HG03045 (cell line): ENCODE data around the gene PTMA.
"Not testable (repeated sequence)": the region's sequence is repeated elsewhere in the genome, so short reads cannot be mapped to it uniquely, and the experiment has no call there.

Experiments used
- ATAC-seq: cut with Tn5 transposase; IDR thresholded peaks from one replicate; pipeline ENCODE4 v1.9.1; 2021; ENCODE audit warnings: mild to moderate bottlenecking, moderate library complexity; ENCODE audit not compliant: unreplicated experiment

The PTMA gene

DNA sequence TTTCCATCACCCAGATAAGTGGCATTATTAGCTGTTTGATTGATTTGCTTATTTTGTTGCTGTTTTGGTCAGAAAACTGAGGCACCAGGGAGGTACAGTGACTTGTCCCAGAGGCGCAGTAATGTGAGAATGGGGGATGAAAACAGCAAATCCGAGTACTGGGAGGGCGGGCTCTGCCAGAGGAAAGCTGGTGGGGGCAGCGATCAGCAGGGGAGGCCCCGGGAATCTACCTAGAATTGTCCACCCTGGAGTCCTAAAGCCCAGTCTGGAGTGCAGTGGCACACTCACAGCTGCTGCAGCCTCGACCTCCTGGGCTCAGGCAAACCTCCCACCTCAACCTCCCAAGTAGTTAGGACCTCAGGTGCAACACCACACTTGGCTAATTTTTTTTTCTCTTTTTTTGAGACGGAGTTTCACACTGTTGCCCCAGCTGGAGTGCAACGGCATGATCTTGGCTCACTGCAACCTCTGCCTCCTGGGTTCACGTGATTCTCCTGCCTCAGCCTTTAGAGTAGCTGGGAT is 17.0 kb upstream of the PTMA start:
- ATAC-seq = no peak

- ATAC-seq = no peak
Measured at GRCh38 chr2:231692847-231693246, 15.5 kb upstream of the PTMA start.

DNA sequence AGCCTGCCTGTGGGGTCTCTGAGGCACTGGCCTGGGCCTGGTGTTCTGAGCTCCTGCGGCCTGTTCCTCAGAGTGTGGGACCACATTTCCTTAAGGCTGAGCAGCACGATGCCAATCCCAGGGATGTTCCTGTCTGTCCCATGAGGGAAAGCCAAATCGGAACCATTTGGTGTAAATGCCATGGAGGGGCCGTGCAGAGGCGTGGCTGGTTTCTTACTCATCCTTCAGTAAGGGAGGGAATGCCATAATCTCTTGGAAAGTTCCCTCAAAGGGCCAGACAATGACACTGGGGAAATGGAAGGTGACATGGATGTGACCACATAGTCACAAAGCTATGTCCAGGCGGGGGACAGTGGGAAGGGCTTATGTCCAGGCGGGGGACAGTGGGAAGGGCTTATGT is 14.4 kb upstream of the PTMA start:
- ATAC-seq = no peak

DNA sequence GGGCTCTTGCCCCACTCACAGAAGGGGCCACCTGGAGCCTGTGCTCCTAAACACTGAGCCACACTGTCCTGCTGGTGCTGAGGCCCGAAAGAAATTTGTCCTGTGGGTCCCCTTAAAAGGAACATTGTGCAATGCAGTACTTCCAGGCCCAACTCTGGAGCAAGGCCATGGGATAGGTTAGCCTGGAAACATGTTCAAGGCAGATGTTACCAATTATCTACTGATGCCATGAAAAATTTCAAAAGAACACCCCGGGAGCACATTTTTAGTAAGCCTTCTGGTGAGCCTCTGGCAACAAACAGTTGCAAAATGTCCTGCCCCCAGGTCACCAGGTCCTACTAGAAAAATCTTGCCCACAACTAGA is 12.3 kb upstream of the PTMA start:
- no peak for ATAC-seq

DNA sequence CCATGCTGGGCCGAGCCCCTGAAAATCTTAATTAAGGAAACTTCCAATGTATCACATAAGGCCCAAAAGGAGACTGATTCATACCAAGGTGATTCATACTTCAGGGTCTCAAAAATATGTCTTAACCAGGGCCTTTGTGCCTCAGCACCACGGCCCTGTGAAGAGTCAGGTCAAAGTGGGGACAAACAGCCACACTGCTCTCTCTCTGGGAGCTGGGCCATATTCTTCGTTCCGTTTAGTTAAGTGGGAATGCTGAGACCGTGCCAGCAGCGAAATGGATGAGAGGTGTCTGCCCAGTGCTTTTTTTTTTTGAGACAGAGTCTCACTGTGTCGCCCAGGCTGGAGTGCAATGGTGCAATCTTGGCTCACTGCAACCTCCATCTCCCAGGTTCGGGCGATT is 9.3 kb upstream of the PTMA start:
- ATAC-seq = no peak

DNA sequence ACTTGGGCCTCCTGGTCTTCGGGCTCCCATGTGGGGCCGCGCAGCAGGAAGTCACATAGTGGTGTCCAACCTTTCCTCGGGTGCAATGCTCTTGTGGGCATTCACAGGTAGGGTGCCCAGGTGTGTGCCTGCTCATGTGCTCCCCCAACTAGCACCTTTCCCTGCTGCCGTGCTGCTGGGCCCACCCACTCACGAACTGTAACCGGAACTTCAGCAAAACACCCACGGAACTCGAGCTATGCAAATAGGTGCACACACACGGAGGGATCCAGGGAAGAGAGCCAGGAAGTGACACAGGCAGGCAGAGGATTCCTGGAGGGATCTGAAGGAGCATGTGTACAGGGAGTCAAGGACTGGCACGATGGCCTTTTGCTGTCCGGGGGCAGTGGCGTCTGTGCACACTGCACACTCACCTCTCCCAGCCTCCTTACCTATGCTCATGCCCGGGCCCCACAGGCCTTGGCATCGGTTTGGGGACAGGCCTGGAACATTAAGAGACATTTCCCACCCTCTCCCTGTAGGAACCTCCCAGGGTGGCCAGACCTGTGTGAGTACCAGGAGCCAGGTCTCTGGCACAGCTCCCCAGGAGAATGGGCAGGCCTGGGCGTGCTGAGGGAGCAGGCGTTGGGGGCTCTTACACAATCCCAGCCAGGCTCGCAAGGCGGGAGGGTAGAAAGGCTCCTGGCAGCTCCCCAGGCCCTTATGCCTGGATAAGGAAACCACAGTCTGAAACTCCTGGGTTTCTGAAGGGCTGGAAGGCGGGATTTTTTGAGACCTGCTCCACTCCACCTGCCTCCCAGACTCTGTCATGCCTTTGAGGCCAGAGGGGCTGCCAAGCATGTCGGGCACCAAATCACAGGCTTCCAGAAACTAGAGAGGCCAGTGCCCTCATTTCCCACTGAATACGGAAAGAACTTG is 6.6 kb upstream of the PTMA start:
- no peak for ATAC-seq

- no peak for ATAC-seq
Measured at GRCh38 chr2:231704017-231704416, 4.3 kb upstream of the PTMA start.

GRCh38 chr2:231706731-231707624 is 1.3 kb upstream of the PTMA start:
- ATAC-seq = peak; percentile 42

- no peak for ATAC-seq
Measured at GRCh38 chr2:231707625-231707926, 749 bp upstream of the PTMA start.

GRCh38 chr2:231708773-231709635 is 679 bp downstream of the PTMA start:
- no peak for ATAC-seq

DNA sequence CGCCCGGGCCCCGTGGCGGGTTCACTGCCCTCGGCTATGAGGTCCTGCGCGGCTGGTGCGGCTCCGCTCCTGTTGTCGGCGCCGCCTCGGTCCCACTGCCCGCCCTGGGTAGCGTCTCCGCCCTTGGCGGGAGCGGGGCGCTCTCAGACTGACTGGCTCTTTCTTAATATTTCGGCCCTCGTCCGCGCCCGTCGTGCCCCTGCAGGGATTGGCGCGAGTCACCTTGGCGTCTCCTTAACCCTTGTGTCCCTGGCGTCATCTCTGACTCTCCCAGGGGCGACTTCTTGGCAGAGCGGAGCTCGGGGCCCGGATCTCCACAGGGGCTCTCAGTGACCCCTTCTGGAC is 1.3 kb downstream of the PTMA start:
- no peak for ATAC-seq

DNA sequence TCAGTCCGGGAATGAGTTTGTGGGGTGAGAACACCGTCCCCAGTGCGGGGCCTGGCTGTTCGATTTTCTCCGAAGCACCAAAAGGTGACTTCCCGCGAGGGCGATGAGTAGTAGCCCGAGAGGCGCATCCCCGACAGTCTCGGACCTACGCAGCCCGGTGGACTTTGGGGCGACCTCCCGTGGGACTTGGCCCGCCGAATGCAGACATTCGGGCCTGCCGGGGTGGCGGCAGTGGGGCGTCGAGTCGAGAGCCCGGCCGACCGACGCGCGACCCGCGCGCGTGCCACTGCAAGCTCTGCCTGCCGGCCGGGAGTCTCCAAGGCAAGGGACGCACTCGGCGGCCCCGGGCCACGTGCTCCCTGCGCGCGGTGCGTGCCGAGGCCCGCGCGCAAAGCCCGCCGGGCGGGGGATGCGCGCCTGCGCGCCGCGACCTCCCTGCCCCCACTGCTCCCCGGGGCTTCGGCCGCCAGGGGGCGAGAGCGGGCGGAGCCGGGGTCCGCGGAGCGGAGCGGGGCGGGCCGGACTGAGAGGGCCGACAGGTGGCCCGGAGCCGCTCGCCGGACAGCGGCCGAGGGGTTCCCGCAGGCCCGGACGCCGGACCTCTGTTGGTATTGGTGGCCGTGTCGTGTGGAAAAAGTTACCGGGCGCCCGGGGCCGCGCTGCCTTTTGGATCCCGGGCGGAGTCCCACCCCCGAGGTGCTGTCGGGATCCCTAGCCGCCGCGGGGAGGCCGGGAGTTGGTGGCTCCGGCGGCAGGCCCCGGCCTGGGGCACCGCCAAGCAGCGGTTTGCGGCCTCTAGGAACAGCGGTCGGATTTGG is 1.9 kb downstream of the PTMA start:
- ATAC-seq = peak; percentile 20

- ATAC-seq = no peak
Measured at GRCh38 chr2:231710799-231711676, 2.7 kb downstream of the PTMA start.

DNA sequence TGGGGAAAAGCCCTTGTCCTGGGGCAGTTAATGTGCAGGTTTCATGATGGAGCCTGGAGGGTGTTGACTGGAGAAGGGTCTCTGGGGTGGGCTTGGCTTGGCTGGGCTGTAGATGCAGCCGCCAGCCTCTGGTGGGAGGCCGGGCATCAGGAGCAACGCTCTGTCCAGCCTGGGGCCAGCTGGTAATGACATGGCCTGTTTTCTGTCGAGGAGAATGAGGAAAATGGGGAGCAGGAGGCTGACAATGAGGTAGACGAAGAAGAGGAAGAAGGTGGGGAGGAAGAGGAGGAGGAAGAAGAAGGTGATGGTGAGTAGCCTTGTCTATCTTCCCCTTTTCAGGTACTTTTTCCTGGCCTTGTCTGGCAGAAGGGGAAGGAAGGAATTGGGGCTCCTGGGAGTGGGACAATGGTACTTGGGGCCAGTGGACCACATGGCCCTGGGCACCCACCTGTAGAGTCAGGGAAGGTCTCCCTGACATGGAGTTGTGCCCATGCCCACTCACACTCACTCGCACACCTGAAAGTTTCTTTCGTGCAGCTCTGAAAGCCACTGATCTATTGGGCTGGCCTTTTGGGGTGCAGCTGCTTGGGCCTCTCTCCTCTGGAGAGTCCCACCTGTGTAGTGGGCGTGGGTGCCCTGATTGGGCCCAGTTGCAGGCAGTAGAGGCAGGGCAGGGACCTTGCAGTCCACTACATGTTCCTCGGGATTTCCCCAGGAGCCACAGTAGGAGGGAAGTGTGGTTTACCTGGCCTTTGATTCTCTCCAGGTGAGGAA is 3.5 kb downstream of the PTMA start:
- no peak for ATAC-seq

- ATAC-seq = not testable (repeated sequence)
Measured at GRCh38 chr2:231712451-231713021, 4.2 kb downstream of the PTMA start.

- not testable (repeated sequence) for ATAC-seq
Measured at GRCh38 chr2:231713406-231713729, 5.0 kb downstream of the PTMA start.

DNA sequence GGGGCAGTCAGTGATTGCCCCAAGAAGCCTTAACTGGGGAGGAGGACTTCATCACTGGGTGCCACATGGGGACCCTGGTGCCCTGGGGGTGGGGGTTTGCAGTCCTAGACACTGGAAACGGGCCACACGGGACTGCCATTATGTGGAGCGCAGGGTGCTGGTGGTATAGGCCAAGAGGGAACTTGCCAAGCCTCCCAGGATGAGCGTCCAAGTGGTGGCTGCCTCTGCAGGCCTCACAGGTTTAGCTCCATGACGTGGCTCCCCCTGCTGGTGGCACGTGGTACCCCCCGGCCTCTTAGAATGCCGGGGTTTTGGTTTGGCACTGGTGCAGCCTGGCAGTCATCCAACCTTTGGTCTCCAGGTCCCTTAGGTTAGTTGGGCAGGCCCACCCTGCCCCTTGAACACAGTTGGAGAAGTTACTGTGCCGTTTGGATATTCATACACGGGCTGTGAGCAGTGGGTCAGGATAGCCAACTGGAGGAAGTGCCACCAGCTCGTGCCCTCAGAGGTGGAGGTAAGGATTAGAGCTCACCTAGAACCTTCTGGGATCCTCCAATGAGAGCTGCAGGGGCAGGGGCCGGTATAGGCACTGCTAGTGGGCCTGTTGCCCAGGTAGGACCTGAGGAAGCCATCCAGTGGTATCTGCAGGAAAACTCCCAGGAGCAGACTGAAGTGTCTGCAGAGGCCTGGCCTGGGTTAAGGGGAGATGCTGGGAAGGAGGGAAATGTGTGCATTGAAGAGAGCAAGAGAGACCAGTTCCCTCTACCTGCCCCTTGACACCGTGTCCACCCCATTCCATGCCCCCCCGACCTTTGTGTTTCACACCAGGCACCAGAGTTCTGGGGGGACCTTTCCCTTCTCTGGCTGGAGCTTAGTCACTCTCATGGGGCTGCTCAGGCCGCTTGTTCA is 5.7 kb downstream of the PTMA start:
- no peak for ATAC-seq
